ENCODE data around the gene SCARB1. TPM values are rescaled to one million over a fixed set of nuclear protein-coding genes. Genes with fewer than 3 reads are reported as not detected.
A peak's percentile ranks its signal among the peaks of the same experiment; 100 is the strongest.

SCARB1 gene
- polyA plus RNA-seq, 1 donor: 167 TPM

- H3K4me3 ChIP-seq (ENCODE audit: low read length): no peak overlapping the region
- H3K27me3 ChIP-seq (ENCODE audit: control insufficient read depth, insufficient read depth, low read length): no peaks in the 10 kb centered on the region
- H3K9me3 ChIP-seq (ENCODE audit: control insufficient read depth, low read depth, low read length): no peaks in the 10 kb centered on the region
- no CpG with 5 or more reads among the region's 2 CpGs for WGBS (ENCODE audit: insufficient coverage, low lambda C conversion rate)
- no peak for DNase-seq
- H3K4me1 ChIP-seq (ENCODE audit: control insufficient read depth, insufficient read depth, low read length): peaks cover 3% of the 10 kb centered on the region
- peak overlapping the region; percentile 74 for H3K27ac ChIP-seq (ENCODE audit: low read length)
- peaks cover 70% of the 10 kb centered on the region for H3K36me3 ChIP-seq (ENCODE audit: control insufficient read depth, insufficient read depth, low read length)
Observed at GRCh38 chr12:124808272-124808671, 55.4 kb downstream of the SCARB1 start.

GRCh38 chr12:124805876-124806668 is 57.6 kb downstream of the SCARB1 start:
- Histone ChIP-seq H3K27ac (ENCODE audit: low read length) (no peak overlapping the region), H3K27me3 (ENCODE audit: control insufficient read depth, insufficient read depth, low read length) (no peaks in the 10 kb centered on the region), H3K9me3 (ENCODE audit: control insufficient read depth, low read depth, low read length) (no peaks in the 10 kb centered on the region), H3K4me3 (ENCODE audit: low read length) (no peak overlapping the region), H3K4me1 (ENCODE audit: control insufficient read depth, insufficient read depth, low read length) (peaks cover 3% of the 10 kb centered on the region), H3K36me3 (ENCODE audit: control insufficient read depth, insufficient read depth, low read length) (peaks cover 61% of the 10 kb centered on the region)
- WGBS (ENCODE audit: insufficient coverage, low lambda C conversion rate): 95% methylated on average over 3 of the region's 25 CpGs
- no peak for DNase-seq

GRCh38 chr12:124805050-124805449 is 58.6 kb downstream of the SCARB1 start:
- H3K4me3 ChIP-seq (ENCODE audit: low read length): no peak overlapping the region
- no peak overlapping the region for H3K27ac ChIP-seq (ENCODE audit: low read length)
- peaks cover 59% of the 10 kb centered on the region for H3K36me3 ChIP-seq (ENCODE audit: control insufficient read depth, insufficient read depth, low read length)
- peaks cover 3% of the 10 kb centered on the region for H3K4me1 ChIP-seq (ENCODE audit: control insufficient read depth, insufficient read depth, low read length)
- H3K9me3 ChIP-seq (ENCODE audit: control insufficient read depth, low read depth, low read length): no peaks in the 10 kb centered on the region
- WGBS (ENCODE audit: insufficient coverage, low lambda C conversion rate): no CpG with 5 or more reads among the region's 3 CpGs
- H3K27me3 ChIP-seq (ENCODE audit: control insufficient read depth, insufficient read depth, low read length): no peaks in the 10 kb centered on the region
- no peak for DNase-seq

- peaks cover 3% of the 10 kb centered on the region for H3K4me1 ChIP-seq (ENCODE audit: control insufficient read depth, insufficient read depth, low read length)
- peaks cover 58% of the 10 kb centered on the region for H3K36me3 ChIP-seq (ENCODE audit: control insufficient read depth, insufficient read depth, low read length)
- H3K4me3 ChIP-seq (ENCODE audit: low read length): no peak overlapping the region
- no peaks in the 10 kb centered on the region for H3K9me3 ChIP-seq (ENCODE audit: control insufficient read depth, low read depth, low read length)
- H3K27ac ChIP-seq (ENCODE audit: low read length): no peak overlapping the region
- WGBS (ENCODE audit: insufficient coverage, low lambda C conversion rate): no CpG with 5 or more reads among the region's 9 CpGs
- DNase-seq: no peak
- H3K27me3 ChIP-seq (ENCODE audit: control insufficient read depth, insufficient read depth, low read length): no peaks in the 10 kb centered on the region
Observed at GRCh38 chr12:124804011-124804621, 59.5 kb downstream of the SCARB1 start.

GRCh38 chr12:124802361-124802760 is 61.3 kb downstream of the SCARB1 start:
- no CpG with 5 or more reads among the region's 14 CpGs for WGBS (ENCODE audit: insufficient coverage, low lambda C conversion rate)
- H3K27me3 ChIP-seq (ENCODE audit: control insufficient read depth, insufficient read depth, low read length): no peaks in the 10 kb centered on the region

GRCh38 chr12:124800506-124800905 is 63.2 kb downstream of the SCARB1 start:
- no peak overlapping the region for H3K4me3 ChIP-seq (ENCODE audit: low read length)
- no peaks in the 10 kb centered on the region for H3K27me3 ChIP-seq (ENCODE audit: control insufficient read depth, insufficient read depth, low read length)
- no peaks in the 10 kb centered on the region for H3K4me1 ChIP-seq (ENCODE audit: control insufficient read depth, insufficient read depth, low read length)
- no peaks in the 10 kb centered on the region for H3K9me3 ChIP-seq (ENCODE audit: control insufficient read depth, low read depth, low read length)
- no peak overlapping the region for H3K27ac ChIP-seq (ENCODE audit: low read length)
- WGBS (ENCODE audit: insufficient coverage, low lambda C conversion rate): no CpG with 5 or more reads among the region's 12 CpGs
- no peak for DNase-seq
- H3K36me3 ChIP-seq (ENCODE audit: control insufficient read depth, insufficient read depth, low read length): peaks cover 59% of the 10 kb centered on the region

More at GRCh38 chr12:124802361-124802760, 61.3 kb downstream of the SCARB1 start:
- Histone ChIP-seq H3K4me3 (ENCODE audit: low read length) (no peak overlapping the region), H3K27ac (ENCODE audit: low read length) (no peak overlapping the region), H3K4me1 (ENCODE audit: control insufficient read depth, insufficient read depth, low read length) (no peaks in the 10 kb centered on the region), H3K36me3 (ENCODE audit: control insufficient read depth, insufficient read depth, low read length) (peaks cover 61% of the 10 kb centered on the region), H3K9me3 (ENCODE audit: control insufficient read depth, low read depth, low read length) (no peaks in the 10 kb centered on the region)
- no peak for DNase-seq

DNA sequence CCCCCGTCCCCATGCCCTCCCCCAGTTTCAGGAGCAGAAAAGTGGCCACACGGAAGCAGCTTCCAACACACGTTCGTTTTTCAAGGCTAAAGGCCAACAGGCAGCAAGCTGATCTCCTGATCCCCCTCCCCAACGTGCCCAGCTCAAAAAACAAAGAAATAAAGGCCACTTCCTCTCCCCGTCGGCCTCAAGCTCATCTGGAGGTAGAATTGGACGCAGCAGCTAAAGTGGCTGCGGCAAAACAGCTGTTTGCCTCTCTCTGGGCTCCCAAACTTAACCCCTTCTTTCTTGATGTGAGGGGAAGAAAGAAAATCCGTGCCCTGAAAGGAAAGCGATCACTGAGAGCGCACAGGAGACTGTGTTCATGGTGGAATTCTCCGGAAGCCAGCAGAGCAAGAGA is 66.3 kb downstream of the SCARB1 start:
- Histone ChIP-seq H3K27me3 (ENCODE audit: control insufficient read depth, insufficient read depth, low read length) (no peaks in the 10 kb centered on the region), H3K4me3 (ENCODE audit: low read length) (no peak overlapping the region), H3K27ac (ENCODE audit: low read length) (no peak overlapping the region), H3K36me3 (ENCODE audit: control insufficient read depth, insufficient read depth, low read length) (peaks cover 48% of the 10 kb centered on the region), H3K4me1 (ENCODE audit: control insufficient read depth, insufficient read depth, low read length) (no peaks in the 10 kb centered on the region), H3K9me3 (ENCODE audit: control insufficient read depth, low read depth, low read length) (no peaks in the 10 kb centered on the region)
- no peak for DNase-seq
- 100% methylated on average over 1 of the region's 13 CpGs for whole genome bisulfite sequencing (ENCODE audit: insufficient coverage, low lambda C conversion rate)

DNA sequence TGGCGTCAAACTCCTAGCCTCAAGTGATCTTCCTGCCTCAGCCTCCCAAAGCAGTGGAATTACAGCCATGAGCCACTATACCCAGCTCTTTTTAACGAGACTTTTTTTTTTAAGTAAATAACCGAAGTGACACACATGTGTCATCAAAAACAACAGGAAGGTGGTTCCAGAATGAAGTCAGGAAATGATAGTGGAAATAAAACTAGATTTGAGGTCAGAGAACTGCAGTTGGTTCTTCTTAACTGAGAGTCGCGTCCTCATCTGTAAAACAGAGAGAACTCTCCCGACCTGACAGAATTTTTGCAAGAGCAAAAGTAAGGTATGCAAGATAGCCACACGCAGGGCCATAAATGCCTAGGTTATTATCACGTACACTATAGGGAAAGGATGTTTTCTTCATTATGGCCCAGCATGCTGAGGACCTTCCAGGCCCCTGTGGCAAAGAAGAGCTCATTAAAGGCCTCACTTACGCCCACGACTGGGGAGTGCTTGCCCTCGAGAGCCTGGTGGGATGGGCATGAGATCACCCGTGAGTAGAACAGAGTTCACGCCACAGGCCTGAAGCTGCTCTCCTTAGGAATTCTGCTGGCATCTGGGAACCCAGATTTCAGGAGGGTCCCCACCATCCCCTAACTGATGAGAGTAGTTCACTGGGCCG is 67.2 kb downstream of the SCARB1 start:
- no peaks in the 10 kb centered on the region for H3K27me3 ChIP-seq (ENCODE audit: control insufficient read depth, insufficient read depth, low read length)
- 70% methylated on average over 2 of the region's 14 CpGs for WGBS (ENCODE audit: insufficient coverage, low lambda C conversion rate)
- DNase-seq: no peak
- H3K27ac ChIP-seq (ENCODE audit: low read length): no peak overlapping the region
- H3K36me3 ChIP-seq (ENCODE audit: control insufficient read depth, insufficient read depth, low read length): peaks cover 51% of the 10 kb centered on the region
- H3K9me3 ChIP-seq (ENCODE audit: control insufficient read depth, low read depth, low read length): no peaks in the 10 kb centered on the region
- no peak overlapping the region for H3K4me3 ChIP-seq (ENCODE audit: low read length)
- H3K4me1 ChIP-seq (ENCODE audit: control insufficient read depth, insufficient read depth, low read length): no peaks in the 10 kb centered on the region

- DNase-seq: no peak
- no CpG with 5 or more reads among the region's 6 CpGs for WGBS (ENCODE audit: insufficient coverage, low lambda C conversion rate)
- no peaks in the 10 kb centered on the region for H3K9me3 ChIP-seq (ENCODE audit: control insufficient read depth, low read depth, low read length)
- no peak overlapping the region for H3K27ac ChIP-seq (ENCODE audit: low read length)
- H3K4me3 ChIP-seq (ENCODE audit: low read length): no peak overlapping the region
- H3K36me3 ChIP-seq (ENCODE audit: control insufficient read depth, insufficient read depth, low read length): peaks cover 59% of the 10 kb centered on the region
- H3K4me1 ChIP-seq (ENCODE audit: control insufficient read depth, insufficient read depth, low read length): no peaks in the 10 kb centered on the region
- H3K27me3 ChIP-seq (ENCODE audit: control insufficient read depth, insufficient read depth, low read length): no peaks in the 10 kb centered on the region
Observed at GRCh38 chr12:124795081-124795948, 68.3 kb downstream of the SCARB1 start.

DNA sequence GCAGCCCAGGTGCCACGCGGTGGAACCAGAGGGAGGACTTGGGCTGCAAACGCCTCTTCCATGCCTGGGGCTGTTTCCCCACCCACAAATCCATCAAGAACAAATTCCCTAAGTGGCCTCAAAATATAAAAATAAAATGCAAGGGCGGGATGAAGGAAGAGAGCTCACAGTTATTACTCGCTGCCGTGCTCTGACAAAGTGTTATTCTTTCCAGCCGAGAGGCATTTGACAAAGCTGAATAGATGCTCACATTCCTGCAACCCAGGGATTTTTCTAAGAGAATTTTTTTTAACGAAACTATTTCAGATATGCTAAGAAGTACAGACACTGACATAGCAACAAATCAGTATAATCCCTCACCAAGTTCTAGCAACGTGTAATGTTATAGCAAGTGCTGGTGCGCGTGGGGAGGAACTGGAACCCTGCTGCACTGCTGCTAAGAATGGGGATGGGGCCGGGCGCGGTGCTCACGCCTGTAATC is 70.7 kb downstream of the SCARB1 start:
- Histone ChIP-seq H3K4me3 (ENCODE audit: low read length) (no peak overlapping the region), H3K36me3 (ENCODE audit: control insufficient read depth, insufficient read depth, low read length) (peaks cover 54% of the 10 kb centered on the region), H3K9me3 (ENCODE audit: control insufficient read depth, low read depth, low read length) (no peaks in the 10 kb centered on the region), H3K4me1 (ENCODE audit: control insufficient read depth, insufficient read depth, low read length) (no peaks in the 10 kb centered on the region), H3K27me3 (ENCODE audit: control insufficient read depth, insufficient read depth, low read length) (no peaks in the 10 kb centered on the region), H3K27ac (ENCODE audit: low read length) (no peak overlapping the region)
- no peak for DNase-seq
- whole genome bisulfite sequencing (ENCODE audit: insufficient coverage, low lambda C conversion rate): 80% methylated on average over 1 of the region's 15 CpGs

Data from large intestine (tissue), 3 donors.